LHCN-M2 (cell line): ENCODE data around the gene NDUFS1. TPM values are rescaled to one million over a fixed set of nuclear protein-coding genes. Genes with fewer than 3 reads are reported as not detected.

Source experiments
- DNase-seq: peaks from one replicate; pipeline ENCODE4 v3.0.0-alpha.2; 2012; ENCODE audit warnings: low read depth
- total RNA-seq: library from RNA; depleted of rRNA; stranded (reverse); fragments of >200 nt; gene quantifications from 2 replicates; pipeline ENCODE4 v1.2.3, GENCODE V29; 2014; rRNA removed

The NDUFS1 gene
- total RNA-seq, 1 experiment from 2014 or later, result 134 TPM

DNA sequence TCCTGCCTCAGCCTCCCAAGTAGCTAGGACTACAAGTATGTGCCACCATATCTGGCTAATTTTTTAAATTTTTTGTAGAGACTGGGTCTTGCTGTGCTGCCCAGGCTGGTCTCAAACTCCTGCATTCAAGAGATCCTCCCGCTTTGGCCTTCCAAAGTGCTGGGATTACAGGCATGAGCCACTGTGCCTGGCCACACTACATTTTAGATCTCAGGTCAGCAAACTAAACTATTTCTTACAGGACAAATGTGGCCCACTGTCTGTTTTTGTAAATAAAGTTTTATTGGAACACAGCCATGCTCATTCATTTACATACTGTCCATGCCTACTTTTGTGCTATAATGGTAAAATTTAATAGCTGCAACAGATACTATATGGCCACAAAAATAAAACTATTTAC lies 91.0 kb downstream of the NDUFS1 start:
- no peak for DNase-seq

Other genes starting within 250 kb of the NDUFS1 start
- gene INO80D, start 73.3 kb downstream of the NDUFS1 start, total RNA-seq, result 3.5 and 6.3 TPM in 2 replicates
- 480 and 488 TPM in 2 replicates for gene EEF1B2, start 451 bp upstream of the NDUFS1 start, total RNA-seq
- gene ZDBF2, start 115.2 kb upstream of the NDUFS1 start, total RNA-seq, result 11.5 and 12.1 TPM in 2 replicates